Measurements from ENCODE around the gene AMH. TPM values are rescaled to one million over a fixed set of nuclear protein-coding genes. Genes with fewer than 3 reads are reported as not detected.

AMH gene
- polyA plus RNA-seq, 1 of the 3 experiments (the other 2 are of a cell fraction): 18.1 TPM

DNA sequence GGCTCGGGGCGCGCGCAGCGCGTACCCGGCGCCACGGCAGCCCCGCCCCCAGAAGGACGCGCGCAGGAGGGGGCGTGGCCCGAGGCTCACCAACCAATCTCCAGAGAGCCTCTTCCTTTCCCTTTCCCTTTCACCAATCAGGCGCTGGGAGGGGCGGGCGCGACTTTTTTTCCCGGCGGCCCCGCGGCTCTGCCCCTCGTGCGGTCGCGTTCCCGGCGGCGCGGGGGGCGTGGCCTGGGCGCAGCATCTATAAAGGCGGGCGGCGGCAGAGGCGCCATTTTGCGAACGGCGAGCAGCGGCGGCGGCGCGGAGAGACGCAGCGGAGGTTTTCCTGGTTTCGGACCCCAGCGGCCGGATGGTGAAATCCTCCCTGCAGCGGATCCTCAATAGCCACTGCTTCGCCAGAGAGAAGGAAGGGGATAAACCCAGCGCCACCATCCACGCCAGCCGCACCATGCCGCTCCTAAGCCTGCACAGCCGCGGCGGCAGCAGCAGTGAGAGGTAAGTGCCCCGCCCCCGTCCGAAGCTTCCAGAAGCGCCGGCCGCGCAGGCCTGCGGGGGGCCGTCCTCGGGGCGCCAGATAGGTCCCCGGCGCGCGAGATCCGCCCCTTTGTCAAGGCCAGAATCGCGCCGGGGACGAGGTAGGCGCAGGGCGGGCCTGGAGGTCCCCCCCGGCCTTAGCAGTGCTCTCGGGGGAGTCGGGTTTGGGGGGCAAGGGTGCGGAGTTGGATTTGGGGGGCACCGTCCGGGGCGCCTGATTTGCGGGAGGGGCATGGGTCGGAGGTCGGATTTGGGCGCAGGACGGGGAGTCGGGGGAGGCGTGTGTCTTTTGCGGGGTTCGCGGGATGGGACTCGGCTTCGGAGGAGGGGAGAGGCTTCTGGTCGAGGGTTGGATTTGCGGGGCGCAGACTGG, 20.4 kb downstream of the AMH start:
- peak overlapping the region; percentile 80; the same call in 1 of the 2 replicates for H2AFZ ChIP-seq (ENCODE audit: low read depth)
- WGBS (ENCODE audit: low lambda C conversion rate): 2% methylated on average over 18 of the region's 103 CpGs
- no peaks in the 10 kb centered on the region for H3K9me2 ChIP-seq
- TF ChIP-seq, protein P1, sequence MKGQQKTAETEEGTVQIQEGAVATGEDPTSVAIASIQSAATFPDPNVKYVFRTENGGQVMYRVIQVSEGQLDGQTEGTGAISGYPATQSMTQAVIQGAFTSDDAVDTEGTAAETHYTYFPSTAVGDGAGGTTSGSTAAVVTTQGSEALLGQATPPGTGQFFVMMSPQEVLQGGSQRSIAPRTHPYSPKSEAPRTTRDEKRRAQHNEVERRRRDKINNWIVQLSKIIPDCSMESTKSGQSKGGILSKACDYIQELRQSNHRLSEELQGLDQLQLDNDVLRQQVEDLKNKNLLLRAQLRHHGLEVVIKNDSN (IDR thresholded peaks at IDR 0.05; ENCODE audit: borderline replicate concordance, low read depth): peak; percentile 20; the same call in 1 of the 2 replicates
- TF ChIP-seq NRF1 (IDR thresholded peaks at IDR 0.05; ENCODE audit: low read depth, low read length) (peak; percentile 47; the same call in 1 of the 2 replicates), SIN3A (IDR thresholded peaks at IDR 0.05; ENCODE audit: borderline replicate concordance, low read depth, low read length) (peak; percentile 64; the same call in 1 of the 2 replicates), RAD21 (IDR thresholded peaks at IDR 0.05; ENCODE audit: low read length) (no peak), TEAD4 (IDR thresholded peaks at IDR 0.05; ENCODE audit: borderline replicate concordance, insufficient read depth) (0 out of 2 replicates have a peak, but pooled peaks have one; percentile 57), POLR2AphosphoS5 (IDR thresholded peaks at IDR 0.05; ENCODE audit: low read depth, low read length) (peak; percentile 99), FOXJ3 (CRISPR knock-in tag; IDR thresholded peaks at IDR 0.05) (peak; percentile 24; the same call in 1 of the 2 replicates), CHD2 (IDR thresholded peaks at IDR 0.05; ENCODE audit: low read length, partially characterized antibody) (peak; percentile 86), TAF1 (IDR thresholded peaks at IDR 0.05; ENCODE audit: borderline replicate concordance, low read depth, low read length) (peak; percentile 100), YY1 (IDR thresholded peaks at IDR 0.05; ENCODE audit: low read depth) (peak; percentile 99), GATA2 (CRISPR knock-in tag; IDR thresholded peaks at IDR 0.05) (no peak), MXI1 (IDR thresholded peaks at IDR 0.05; ENCODE audit: low read depth, low read length) (no peak)
- TF ChIP-seq, protein P2, sequence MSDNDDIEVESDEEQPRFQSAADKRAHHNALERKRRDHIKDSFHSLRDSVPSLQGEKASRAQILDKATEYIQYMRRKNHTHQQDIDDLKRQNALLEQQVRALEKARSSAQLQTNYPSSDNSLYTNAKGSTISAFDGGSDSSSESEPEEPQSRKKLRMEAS (IDR thresholded peaks at IDR 0.05; ENCODE audit: low read depth): peak; percentile 56; the same call in 1 of the 2 replicates
- TF ChIP-seq, protein P3, sequence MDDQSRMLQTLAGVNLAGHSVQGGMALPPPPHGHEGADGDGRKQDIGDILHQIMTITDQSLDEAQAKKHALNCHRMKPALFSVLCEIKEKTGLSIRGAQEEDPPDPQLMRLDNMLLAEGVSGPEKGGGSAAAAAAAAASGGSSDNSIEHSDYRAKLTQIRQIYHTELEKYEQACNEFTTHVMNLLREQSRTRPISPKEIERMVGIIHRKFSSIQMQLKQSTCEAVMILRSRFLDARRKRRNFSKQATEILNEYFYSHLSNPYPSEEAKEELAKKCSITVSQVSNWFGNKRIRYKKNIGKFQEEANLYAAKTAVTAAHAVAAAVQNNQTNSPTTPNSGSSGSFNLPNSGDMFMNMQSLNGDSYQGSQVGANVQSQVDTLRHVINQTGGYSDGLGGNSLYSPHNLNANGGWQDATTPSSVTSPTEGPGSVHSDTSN (IDR thresholded peaks at IDR 0.05): peak; percentile 29; the same call in 1 of the 2 replicates
- TF ChIP-seq, protein P4, sequence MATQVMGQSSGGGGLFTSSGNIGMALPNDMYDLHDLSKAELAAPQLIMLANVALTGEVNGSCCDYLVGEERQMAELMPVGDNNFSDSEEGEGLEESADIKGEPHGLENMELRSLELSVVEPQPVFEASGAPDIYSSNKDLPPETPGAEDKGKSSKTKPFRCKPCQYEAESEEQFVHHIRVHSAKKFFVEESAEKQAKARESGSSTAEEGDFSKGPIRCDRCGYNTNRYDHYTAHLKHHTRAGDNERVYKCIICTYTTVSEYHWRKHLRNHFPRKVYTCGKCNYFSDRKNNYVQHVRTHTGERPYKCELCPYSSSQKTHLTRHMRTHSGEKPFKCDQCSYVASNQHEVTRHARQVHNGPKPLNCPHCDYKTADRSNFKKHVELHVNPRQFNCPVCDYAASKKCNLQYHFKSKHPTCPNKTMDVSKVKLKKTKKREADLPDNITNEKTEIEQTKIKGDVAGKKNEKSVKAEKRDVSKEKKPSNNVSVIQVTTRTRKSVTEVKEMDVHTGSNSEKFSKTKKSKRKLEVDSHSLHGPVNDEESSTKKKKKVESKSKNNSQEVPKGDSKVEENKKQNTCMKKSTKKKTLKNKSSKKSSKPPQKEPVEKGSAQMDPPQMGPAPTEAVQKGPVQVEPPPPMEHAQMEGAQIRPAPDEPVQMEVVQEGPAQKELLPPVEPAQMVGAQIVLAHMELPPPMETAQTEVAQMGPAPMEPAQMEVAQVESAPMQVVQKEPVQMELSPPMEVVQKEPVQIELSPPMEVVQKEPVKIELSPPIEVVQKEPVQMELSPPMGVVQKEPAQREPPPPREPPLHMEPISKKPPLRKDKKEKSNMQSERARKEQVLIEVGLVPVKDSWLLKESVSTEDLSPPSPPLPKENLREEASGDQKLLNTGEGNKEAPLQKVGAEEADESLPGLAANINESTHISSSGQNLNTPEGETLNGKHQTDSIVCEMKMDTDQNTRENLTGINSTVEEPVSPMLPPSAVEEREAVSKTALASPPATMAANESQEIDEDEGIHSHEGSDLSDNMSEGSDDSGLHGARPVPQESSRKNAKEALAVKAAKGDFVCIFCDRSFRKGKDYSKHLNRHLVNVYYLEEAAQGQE (IDR thresholded peaks at IDR 0.05; ENCODE audit: low read depth, low read length): peak; percentile 78
- TF ChIP-seq, protein P5, sequence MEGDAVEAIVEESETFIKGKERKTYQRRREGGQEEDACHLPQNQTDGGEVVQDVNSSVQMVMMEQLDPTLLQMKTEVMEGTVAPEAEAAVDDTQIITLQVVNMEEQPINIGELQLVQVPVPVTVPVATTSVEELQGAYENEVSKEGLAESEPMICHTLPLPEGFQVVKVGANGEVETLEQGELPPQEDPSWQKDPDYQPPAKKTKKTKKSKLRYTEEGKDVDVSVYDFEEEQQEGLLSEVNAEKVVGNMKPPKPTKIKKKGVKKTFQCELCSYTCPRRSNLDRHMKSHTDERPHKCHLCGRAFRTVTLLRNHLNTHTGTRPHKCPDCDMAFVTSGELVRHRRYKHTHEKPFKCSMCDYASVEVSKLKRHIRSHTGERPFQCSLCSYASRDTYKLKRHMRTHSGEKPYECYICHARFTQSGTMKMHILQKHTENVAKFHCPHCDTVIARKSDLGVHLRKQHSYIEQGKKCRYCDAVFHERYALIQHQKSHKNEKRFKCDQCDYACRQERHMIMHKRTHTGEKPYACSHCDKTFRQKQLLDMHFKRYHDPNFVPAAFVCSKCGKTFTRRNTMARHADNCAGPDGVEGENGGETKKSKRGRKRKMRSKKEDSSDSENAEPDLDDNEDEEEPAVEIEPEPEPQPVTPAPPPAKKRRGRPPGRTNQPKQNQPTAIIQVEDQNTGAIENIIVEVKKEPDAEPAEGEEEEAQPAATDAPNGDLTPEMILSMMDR (IDR thresholded peaks at IDR 0.05): 0 out of 2 replicates have a peak, but pooled peaks have one; percentile 26
- peak overlapping the region; percentile 87 for H3K27ac ChIP-seq (ENCODE audit: low read depth in 2 of 2, low read length in 1 of 2)
- H3F3A ChIP-seq (replicated peaks; ENCODE audit: insufficient read depth): peaks cover 23% of the 10 kb centered on the region
- H3K9ac ChIP-seq: peak overlapping the region; percentile 99
- peak; percentile 100 for DNase-seq
- H3K4me2 ChIP-seq: peak overlapping the region; percentile 90
- H4K20me1 ChIP-seq (ENCODE audit: insufficient read depth): peaks cover 50% of the 10 kb centered on the region
- ChIA-PET POLR2A (interaction anchor here (0.7 to 3.5 kb wide), 16 partner anchors 8 to 196 kb away, joined by 3 to 28 read pairs (median 4); partner anchors contain the start of genes AP3D1 and PLEKHJ1), CTCF (interaction anchor here (1.0 to 11.9 kb wide), 5 partner anchors 25 to 124 kb away, joined by 3 to 284 read pairs (median 93); partner anchors contain the start of genes LINGO3, PLEKHJ1 and SF3A2)
- H3K4me3 ChIP-seq (ENCODE audit: low read depth in 2 of 2, low read length in 1 of 2): peak overlapping the region; percentile 91 to 100
- no peaks in the 10 kb centered on the region for H3K9me3 ChIP-seq
- peaks cover 52% of the 10 kb centered on the region for H3K79me2 ChIP-seq (ENCODE audit: insufficient read depth)
- H3K36me3 ChIP-seq (replicated peaks in 1 of 2; ENCODE audit: control insufficient read depth in 1 of 2, insufficient read depth in 2 of 2, low read length in 1 of 2): peaks cover 17 to 26% of the 10 kb centered on the region in 2 experiments
- no peaks in the 10 kb centered on the region for H3K27me3 ChIP-seq (ENCODE audit: insufficient read depth)
- peaks cover 8 to 32% of the 10 kb centered on the region in 2 experiments; a peak in 3 of 4 replicates for H3K4me1 ChIP-seq (ENCODE audit: control insufficient read depth in 1 of 2, insufficient read depth in 2 of 2, low read depth in 1 of 2, low read length in 1 of 2)
